WTC11 (cell line): ENCODE measurements around the gene TMEM272. TPM values are rescaled to one million over a fixed set of nuclear protein-coding genes. Genes with fewer than 3 reads are reported as not detected.

Experiments used
- ATAC-seq: fragments of 200-7000 bp; cut with Tn5 transposase; 2 replicates; pipeline ENCODE4 v1.10.0; 2021; ENCODE audit warnings: mild to moderate bottlenecking, moderate library complexity
- CTCF ChIA-PET: fragments of 300-600 bp; sonication (Branson Sonifier 250); formaldehyde crosslinking; loops from one replicate; lab custom pipeline; 2021; ENCODE audit warnings: antibody characterized with exemption; lab: Charles Lee
- POLR2A ChIA-PET: fragments of 350-600 bp; sonication (Branson Sonifier 250); formaldehyde crosslinking; loops from one replicate; lab custom pipeline; 2021; ENCODE audit warnings: antibody characterized with exemption; lab: Charles Lee
- DNase-seq: peaks from one replicate; pipeline ENCODE4 v3.0.0; 2021; ENCODE audit warnings: low spot score
- H3K27ac Mint-ChIP-seq: 2 replicates; pipeline ENCODE4 v1.8.0; 2021; ENCODE audit warnings: mixed read lengths
- H3K27me3 Mint-ChIP-seq: 2 replicates; pipeline ENCODE4 v1.8.0; 2021; ENCODE audit warnings: low read depth, mild to moderate bottlenecking, moderate library complexity, mixed read lengths
- H3K36me3 Mint-ChIP-seq: 2 replicates; pipeline ENCODE4 v1.8.0; 2021; ENCODE audit warnings: mixed read lengths
- H3K4me1 Mint-ChIP-seq: 2 replicates; pipeline ENCODE4 v1.8.0; 2022; ENCODE audit warnings: mixed read lengths
- H3K4me3 Mint-ChIP-seq: 2 replicates; pipeline ENCODE4 v1.8.0; 2021; ENCODE audit warnings: mild to moderate bottlenecking, moderate library complexity, mixed read lengths
- H3K9me3 Mint-ChIP-seq: 2 replicates; pipeline ENCODE4 v1.8.0; 2021; ENCODE audit warnings: mixed read lengths
- ATF3 ChIP-seq: sonication (generic); formaldehyde crosslinking; conservative IDR thresholded peaks from 2 replicates; pipeline ENCODE4 v1.8.1; 2022; ENCODE audit warnings: mild to moderate bottlenecking, missing genetic modification reagents
- CREB1 ChIP-seq: sonication (generic); formaldehyde crosslinking; IDR thresholded peaks from 2 replicates; pipeline ENCODE4 v1.8.0; 2023; ENCODE audit warnings: mild to moderate bottlenecking, missing genetic modification reagents
- E2F1 ChIP-seq: sonication (generic); formaldehyde crosslinking; IDR thresholded peaks from 2 replicates; pipeline ENCODE4 v1.8.0; 2022; ENCODE audit warnings: mild to moderate bottlenecking, missing genetic modification reagents
- ELF4 ChIP-seq: sonication (generic); formaldehyde crosslinking; IDR thresholded peaks from 2 replicates; pipeline ENCODE4 v1.8.1; 2022; ENCODE audit warnings: low read depth, mild to moderate bottlenecking, moderate library complexity, missing genetic modification reagents
- GABPB1 ChIP-seq: sonication (generic); formaldehyde crosslinking; IDR thresholded peaks from 2 replicates; pipeline ENCODE4 v1.8.1; 2023; ENCODE audit warnings: mild to moderate bottlenecking, missing genetic modification reagents
- GRHL2 ChIP-seq: fragments of 250-450 bp; sonication (Bioruptor Pico); IDR thresholded peaks from 2 replicates; pipeline ENCODE4 v1.8.0; 2022; ENCODE audit warnings: mild to moderate bottlenecking, moderate library complexity; ENCODE audit not compliant: insufficient replicate concordance, severe bottlenecking
- HMGXB4 ChIP-seq: sonication (generic); formaldehyde crosslinking; IDR thresholded peaks from 2 replicates; pipeline ENCODE4 v1.8.1; 2023; ENCODE audit warnings: mild to moderate bottlenecking, moderate library complexity, missing genetic modification reagents
- IRF1 ChIP-seq: sonication (generic); formaldehyde crosslinking; IDR thresholded peaks from 2 replicates; pipeline ENCODE4 v1.8.0; 2023; ENCODE audit warnings: missing genetic modification reagents
- JUN ChIP-seq: sonication (generic); formaldehyde crosslinking; IDR thresholded peaks from 2 replicates; pipeline ENCODE4 v1.8.0; 2023; ENCODE audit warnings: mild to moderate bottlenecking, missing genetic modification reagents
- KAT7 ChIP-seq: sonication (generic); formaldehyde crosslinking; IDR thresholded peaks from 2 replicates; pipeline ENCODE4 v1.8.1; 2023; ENCODE audit warnings: missing genetic modification reagents, mild to moderate bottlenecking, borderline replicate concordance
- MLX ChIP-seq: sonication (generic); formaldehyde crosslinking; IDR thresholded peaks from 2 replicates; pipeline ENCODE4 v1.8.1; 2023; ENCODE audit warnings: mild to moderate bottlenecking, missing genetic modification reagents, moderate library complexity
- MXD4 ChIP-seq: fragments of 250-450 bp; sonication (Bioruptor Pico); IDR thresholded peaks from 2 replicates; pipeline ENCODE4 v1.8.0; 2021; ENCODE audit warnings: mild to moderate bottlenecking, moderate library complexity, borderline replicate concordance
- NR2C2 ChIP-seq: sonication (generic); formaldehyde crosslinking; IDR thresholded peaks from 2 replicates; pipeline ENCODE4 v1.8.0; 2022; ENCODE audit warnings: mild to moderate bottlenecking, missing genetic modification reagents
- SP1 ChIP-seq: sonication (generic); formaldehyde crosslinking; conservative IDR thresholded peaks from 2 replicates; pipeline ENCODE4 v1.8.1; 2022; ENCODE audit warnings: missing genetic modification reagents
- STAT6 ChIP-seq: sonication (generic); formaldehyde crosslinking; conservative IDR thresholded peaks from 2 replicates; pipeline ENCODE4 v1.8.1; 2023; ENCODE audit warnings: mild to moderate bottlenecking, low read depth, missing genetic modification reagents, moderate library complexity
- TEAD1 ChIP-seq: sonication (generic); formaldehyde crosslinking; IDR thresholded peaks from 2 replicates; pipeline ENCODE4 v1.8.0; 2022; ENCODE audit warnings: mild to moderate bottlenecking, missing genetic modification reagents
- USF2 ChIP-seq: sonication (generic); formaldehyde crosslinking; IDR thresholded peaks from 2 replicates; pipeline ENCODE4 v1.8.1; 2023; ENCODE audit warnings: mild to moderate bottlenecking, missing genetic modification reagents, moderate library complexity
- ZBTB43 ChIP-seq: sonication (generic); formaldehyde crosslinking; IDR thresholded peaks from 2 replicates; pipeline ENCODE4 v1.8.1; 2023; ENCODE audit warnings: mild to moderate bottlenecking, missing genetic modification reagents
- ZMAT4 ChIP-seq: fragments of 250-450 bp; sonication (Bioruptor Pico); IDR thresholded peaks from 2 replicates; pipeline ENCODE4 v1.9.0; 2021; ENCODE audit warnings: mild to moderate bottlenecking
- ZNF232 ChIP-seq: sonication (generic); formaldehyde crosslinking; IDR thresholded peaks from 2 replicates; pipeline ENCODE4 v1.8.0; 2022; ENCODE audit warnings: mild to moderate bottlenecking, missing genetic modification reagents
- ZNF416 ChIP-seq: fragments of 250-450 bp; sonication (Bioruptor Pico); IDR thresholded peaks from 2 replicates; pipeline ENCODE4 v1.9.0; 2021; ENCODE audit warnings: mild to moderate bottlenecking, inconsistent platforms
- ZNF423 ChIP-seq: fragments of 250-450 bp; sonication (Bioruptor Pico); IDR thresholded peaks from 2 replicates; pipeline ENCODE4 v2.1.2; 2022; ENCODE audit warnings: mild to moderate bottlenecking, moderate library complexity
- ZNF671 ChIP-seq: fragments of 250-450 bp; sonication (Bioruptor Pico); IDR thresholded peaks from 2 replicates; pipeline ENCODE4 v1.8.0; 2021; ENCODE audit warnings: mild to moderate bottlenecking
- total RNA-seq: library from RNA; stranded (reverse); gene quantifications from 3 replicates; pipeline ENCODE4 v1.2.3, GENCODE V29; 2021

Gene TMEM272
- total RNA-seq, 1 experiment from 2014 or later: not detected

GRCh38 chr13:51832471-51833152, 12.4 kb downstream of the TMEM272 start (continued):
- no peak for TF ChIP-seq ZNF423 (CRISPR knock-in tag)
- no peak for TF ChIP-seq TEAD1 (CRISPR knock-in tag)
- TF ChIP-seq KAT7: no peak

- CTCF ChIA-PET: interaction anchor here (1.2 to 5.2 kb wide), 6 partner anchors 12 to 706 kb away, joined by 3 to 33 read pairs (median 6); partner anchors contain the start of gene TMEM272
- TF ChIP-seq CREB1 (CRISPR knock-in tag): no peak
- TF ChIP-seq IRF1 (CRISPR knock-in tag): no peak
- no peak for TF ChIP-seq SP1
- TF ChIP-seq USF2: no peak
- no peak for TF ChIP-seq GRHL2 (CRISPR knock-in tag)
- no peak for TF ChIP-seq ATF3
- TF ChIP-seq NR2C2 (CRISPR knock-in tag): no peak
- no peak for TF ChIP-seq ELF4 (CRISPR knock-in tag)
- no peak for TF ChIP-seq MXD4 (CRISPR knock-in tag)
- no peak for TF ChIP-seq GABPB1 (CRISPR knock-in tag)
- TF ChIP-seq MLX (CRISPR knock-in tag): no peak
- no peak for TF ChIP-seq ZBTB43 (CRISPR knock-in tag)
- TF ChIP-seq ZNF232 (CRISPR knock-in tag): no peak
- no peak for TF ChIP-seq ZNF416 (CRISPR knock-in tag)
- TF ChIP-seq E2F1: no peak
- TF ChIP-seq JUN (CRISPR knock-in tag): no peak
- no peak for TF ChIP-seq HMGXB4 (CRISPR knock-in tag)
- no peak for TF ChIP-seq ZMAT4 (CRISPR knock-in tag)
- no peak for TF ChIP-seq ZNF671 (CRISPR knock-in tag)
- no peak for TF ChIP-seq STAT6 (CRISPR knock-in tag)
- ATAC-seq (no peak), DNase-seq (no peak)
- Mint-ChIP-seq H3K27me3 (peaks cover 4% of the 10 kb centered on the region; the same call in 1 of the 2 replicates), H3K9me3 (no peaks in the 10 kb centered on the region), H3K4me3 (no peak overlapping the region), H3K4me1 (peaks cover 5% of the 10 kb centered on the region), H3K36me3 (no peaks in the 10 kb centered on the region), H3K27ac (no peak overlapping the region)
- POLR2A ChIA-PET: no interaction called here
Observed at GRCh38 chr13:51831519-51831918, 13.5 kb downstream of the TMEM272 start.
